Osteoblast (primary cell): ENCODE measurements around the gene SLC8A2. TPM values are rescaled to one million over a fixed set of nuclear protein-coding genes. Genes with fewer than 3 reads are reported as not detected.

Source experiments
- DNase-seq: peaks from one replicate; pipeline ENCODE4 v3.0.0; 2011; ENCODE audit warnings: low spot score, mixed read lengths; ENCODE audit not compliant: insufficient read length; ENCODE audit errors: missing footprints
- H2AFZ ChIP-seq: 2 replicates; pipeline ENCODE4 v1.6.0; 2011; ENCODE audit warnings: mild to moderate bottlenecking, low read length
- H3K27ac ChIP-seq: 2 replicates; pipeline ENCODE4 v1.5.1; 2011; ENCODE audit warnings: mild to moderate bottlenecking, low read depth, low read length, moderate library complexity
- H3K27me3 ChIP-seq: 2 replicates; pipeline ENCODE4 v1.6.0; 2012; ENCODE audit warnings: mild to moderate bottlenecking, control low read depth, inconsistent platforms, low read length, moderate library complexity; ENCODE audit not compliant: insufficient read depth
- H3K36me3 ChIP-seq: 2 replicates; pipeline ENCODE4 v1.5.1; 2011; ENCODE audit warnings: mild to moderate bottlenecking, low read length, control low read depth, moderate library complexity; ENCODE audit not compliant: insufficient read depth
- H3K4me1 ChIP-seq: 2 replicates; pipeline ENCODE4 v1.5.1; 2011; ENCODE audit warnings: mild to moderate bottlenecking, low read length, control low read depth, moderate library complexity; ENCODE audit not compliant: insufficient read depth
- H3K4me2 ChIP-seq: 2 replicates; pipeline ENCODE4 v1.6.0; 2011; ENCODE audit warnings: mild to moderate bottlenecking, low read length; ENCODE audit not compliant: insufficient read depth
- H3K4me3 ChIP-seq: fragments of 200-600 bp; sonication (generic); 3 replicates; pipeline ENCODE4 v1.5.1; 2012; ENCODE audit warnings: mild to moderate bottlenecking, low read length, inconsistent platforms; ENCODE audit not compliant: insufficient read depth
- H3K79me2 ChIP-seq: 2 replicates; pipeline ENCODE4 v1.6.0; 2012; ENCODE audit warnings: mild to moderate bottlenecking, low read length, control low read depth, inconsistent platforms; ENCODE audit not compliant: insufficient read depth
- H3K9me3 ChIP-seq: 2 replicates; pipeline ENCODE4 v1.5.1; 2011; ENCODE audit warnings: low read depth, low read length, control low read depth
- H4K20me1 ChIP-seq: 2 replicates; pipeline ENCODE4 v1.6.0; 2012; ENCODE audit warnings: mild to moderate bottlenecking, low read length, control low read depth; ENCODE audit not compliant: insufficient read depth
- CTCF ChIP-seq: IDR thresholded peaks from 2 replicates; pipeline ENCODE4 v1.5.1; 2011; ENCODE audit warnings: mild to moderate bottlenecking, low read depth, low read length, moderate library complexity; ENCODE audit errors: extremely low read depth
- total RNA-seq: library from RNA; depleted of rRNA; stranded (reverse); fragments of >200 nt; gene quantifications from 2 replicates; pipeline ENCODE4 v1.2.3, GENCODE V29; 2012

Gene SLC8A2
- total RNA-seq, 1 donor = 0.36 TPM

- H3K4me2 ChIP-seq = no peak overlapping the region
- H3K79me2 ChIP-seq = no peaks in the 10 kb centered on the region
- H3K27ac ChIP-seq = no peak overlapping the region
- no peak for TF ChIP-seq CTCF
- H4K20me1 ChIP-seq = peaks cover 4% of the 10 kb centered on the region
- no peaks in the 10 kb centered on the region for H3K9me3 ChIP-seq
- no peak overlapping the region for H3K4me3 ChIP-seq
- no peaks in the 10 kb centered on the region for H3K4me1 ChIP-seq
- H3K36me3 ChIP-seq = no peaks in the 10 kb centered on the region
- H2AFZ ChIP-seq = no peak overlapping the region
- H3K27me3 ChIP-seq = peaks cover 54% of the 10 kb centered on the region
- DNase-seq = no peak
Measured at GRCh38 chr19:47465957-47466356, 5.7 kb downstream of the SLC8A2 start.

- Histone ChIP-seq H3K4me1 (no peaks in the 10 kb centered on the region), H3K4me3 (no peak overlapping the region), H4K20me1 (peaks cover 6% of the 10 kb centered on the region), H3K79me2 (no peaks in the 10 kb centered on the region), H3K27me3 (peaks cover 47% of the 10 kb centered on the region), H3K9me3 (no peaks in the 10 kb centered on the region), H2AFZ (no peak overlapping the region), H3K27ac (no peak overlapping the region), H3K36me3 (no peaks in the 10 kb centered on the region), H3K4me2 (no peak overlapping the region)
- no peak for TF ChIP-seq CTCF
- no peak for DNase-seq
Measured at GRCh38 chr19:47464675-47465419, 6.8 kb downstream of the SLC8A2 start.

DNA sequence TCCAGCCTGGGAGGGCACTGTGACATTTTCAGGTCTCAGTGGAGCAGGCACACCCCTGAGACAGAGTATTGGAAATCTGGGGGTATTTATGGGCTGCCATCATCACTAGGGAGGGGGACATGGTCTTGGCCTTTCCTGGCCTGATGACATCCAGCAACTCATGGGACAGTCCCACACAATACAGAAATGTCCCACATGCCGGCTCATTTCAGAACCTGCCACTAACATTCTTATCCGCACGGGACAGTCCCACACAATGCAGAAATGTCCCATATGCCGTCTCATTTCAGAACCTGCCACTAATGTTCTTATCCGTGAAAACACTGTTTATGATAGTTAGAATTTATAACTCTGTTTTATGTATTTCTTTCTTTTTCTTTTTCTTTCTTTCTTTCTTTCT lies 9.8 kb downstream of the SLC8A2 start:
- Histone ChIP-seq H3K79me2 (no peaks in the 10 kb centered on the region), H3K27me3 (peaks cover 52% of the 10 kb centered on the region)
- TF ChIP-seq CTCF = no peak

GRCh38 chr19:47459477-47459876 lies 12.2 kb downstream of the SLC8A2 start:
- no peak for TF ChIP-seq CTCF
- Histone ChIP-seq H2AFZ (no peak overlapping the region), H3K27me3 (peaks cover 60% of the 10 kb centered on the region), H3K9me3 (peaks cover 8% of the 10 kb centered on the region), H3K4me2 (no peak overlapping the region), H3K4me3 (no peak overlapping the region), H3K4me1 (no peaks in the 10 kb centered on the region), H3K79me2 (no peaks in the 10 kb centered on the region), H3K27ac (no peak overlapping the region), H3K36me3 (no peaks in the 10 kb centered on the region), H4K20me1 (peaks cover 3% of the 10 kb centered on the region)
- DNase-seq = no peak

More for the DNA sequence above, 9.8 kb downstream of the SLC8A2 start:
- H3K36me3 ChIP-seq = no peaks in the 10 kb centered on the region
- H4K20me1 ChIP-seq = peaks cover 7% of the 10 kb centered on the region
- H3K27ac ChIP-seq = no peak overlapping the region
- H3K4me1 ChIP-seq = no peaks in the 10 kb centered on the region
- no peaks in the 10 kb centered on the region for H3K9me3 ChIP-seq
- no peak overlapping the region for H3K4me2 ChIP-seq
- H3K4me3 ChIP-seq = no peak overlapping the region
- no peak overlapping the region for H2AFZ ChIP-seq
- no peak for DNase-seq
